Left lobe of liver (tissue), 2 donors: ENCODE data around the gene CDK6. TPM values are rescaled to one million over a fixed set of nuclear protein-coding genes. Genes with fewer than 3 reads are reported as not detected.
A peak's percentile ranks its signal among the peaks of the same experiment; 100 is the strongest.

Source experiments
- ATAC-seq: fragments of 200-7000 bp; cut with Tn5 transposase; one replicate; pipeline ENCODE4 v1.9.1; 2020; ENCODE audit warnings: mild to moderate bottlenecking, moderate library complexity
- DNase-seq: peaks from one replicate; pipeline ENCODE4 v3.0.0-alpha.2; 2020; ENCODE audit warnings: low spot score
- total RNA-seq: library from RNA; stranded (reverse); gene quantifications from one replicate; pipeline ENCODE4 v1.2.1, GENCODE V29; 2021
- donor health status: DM: no; HTN: no; CAD: no; lungs with moderate emphysema.
- donor health status: DM: no; HTN: yes; CAD: no.

CDK6 gene
- total RNA-seq, 1 donor from 2014 or later = 15.3 TPM

DNA sequence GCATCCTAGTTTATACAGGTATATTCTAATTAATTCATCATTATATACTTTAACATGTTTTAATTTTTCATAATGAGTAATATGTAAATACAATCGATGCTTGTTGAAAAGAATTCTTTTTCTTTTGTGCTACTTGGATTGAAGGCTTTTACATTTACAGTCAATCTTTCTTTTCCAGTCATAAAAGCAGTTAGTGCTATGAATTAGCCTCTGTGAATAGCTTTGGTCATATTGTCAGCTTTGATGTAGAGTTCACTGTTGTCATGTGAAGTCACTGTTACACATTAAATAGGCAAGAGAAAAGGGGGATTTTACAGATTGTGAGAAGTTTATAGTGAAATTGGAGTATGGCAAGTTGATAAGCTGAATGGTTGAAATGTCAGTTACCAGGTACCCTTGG is 142.9 kb downstream of the CDK6 start:
- DNase-seq = no peak
- no peak for ATAC-seq

DNA sequence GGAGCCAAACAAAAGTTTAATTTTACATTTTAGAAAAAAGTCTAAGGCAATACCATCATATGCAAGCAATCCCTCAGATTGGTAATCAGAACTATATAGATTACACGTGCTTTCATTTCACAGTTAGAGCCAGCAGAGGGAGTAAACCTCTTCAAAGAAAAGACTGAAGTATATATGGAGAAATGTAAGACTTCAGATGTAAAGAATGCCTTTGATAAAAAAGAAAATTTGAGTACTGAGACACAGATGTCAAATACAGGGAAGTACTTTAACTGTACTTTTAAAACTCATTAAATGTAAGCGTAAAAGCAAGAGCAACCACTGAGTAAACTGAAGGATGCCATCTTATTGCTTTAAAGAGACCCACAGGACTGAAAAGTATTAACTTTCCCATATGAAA is 144.8 kb downstream of the CDK6 start:
- peak; percentile 45 for ATAC-seq
- DNase-seq = no peak

DNA sequence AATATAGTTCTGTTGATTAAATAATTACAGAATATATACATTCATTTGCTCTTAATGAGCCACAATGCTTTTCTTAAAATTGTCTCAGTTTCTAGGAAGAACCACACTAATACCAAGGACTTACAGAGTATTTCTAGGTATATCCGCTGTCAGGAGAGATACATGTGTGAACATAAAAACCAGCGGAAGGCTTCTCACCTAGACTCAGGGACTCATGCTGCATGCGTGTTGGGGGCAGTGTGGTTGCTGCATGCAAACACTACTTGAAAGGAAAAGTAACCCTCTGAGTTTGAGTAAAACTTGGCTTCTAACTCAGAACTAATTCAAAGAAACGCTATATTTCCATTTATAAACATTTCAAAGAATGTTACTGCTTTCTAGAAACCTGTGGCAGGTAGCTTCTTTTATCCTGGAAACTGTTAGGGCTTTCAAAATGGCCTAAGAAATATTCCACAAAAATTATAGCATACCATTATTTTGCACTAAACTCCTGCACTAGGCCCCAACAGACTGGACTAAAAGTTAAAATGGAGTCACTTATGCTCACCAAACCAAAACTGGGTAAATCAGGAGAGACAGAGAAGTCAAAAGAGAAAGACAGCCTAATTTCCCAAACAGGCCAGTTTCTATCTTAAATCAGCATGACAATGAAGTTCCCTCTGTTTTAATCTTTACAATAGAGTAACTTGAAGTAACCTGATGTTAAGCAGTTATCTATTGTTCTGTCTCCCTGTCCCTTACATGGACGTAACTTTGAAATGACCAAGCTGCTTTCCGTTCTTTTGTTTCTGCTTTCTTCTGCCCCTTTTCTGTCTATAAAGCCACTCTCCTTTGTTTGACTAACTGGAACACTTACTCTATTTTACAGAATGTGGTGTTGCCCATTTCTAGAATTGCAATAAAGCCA is 151.0 kb downstream of the CDK6 start:
- ATAC-seq (no peak), DNase-seq (no peak)

DNA sequence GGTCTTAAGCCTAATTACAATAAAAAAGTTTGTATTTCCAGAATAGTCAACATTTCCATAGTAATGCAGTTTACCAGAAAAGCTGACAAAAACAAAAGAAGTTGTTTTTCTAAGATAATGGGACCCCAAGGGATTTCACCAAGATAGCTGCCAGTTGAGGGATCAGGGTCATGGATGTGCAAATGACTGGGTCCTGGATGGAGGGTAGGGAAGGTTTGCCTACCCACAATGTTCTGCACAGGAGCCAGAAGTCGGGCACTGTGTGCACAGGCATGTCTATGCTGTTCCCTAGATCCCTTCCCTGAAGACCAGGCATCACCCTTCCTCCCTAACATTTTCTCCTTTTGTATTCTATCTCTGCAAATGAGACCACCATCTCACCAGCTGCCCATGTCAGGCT is 152.1 kb downstream of the CDK6 start:
- DNase-seq (no peak), ATAC-seq (no peak)

DNA sequence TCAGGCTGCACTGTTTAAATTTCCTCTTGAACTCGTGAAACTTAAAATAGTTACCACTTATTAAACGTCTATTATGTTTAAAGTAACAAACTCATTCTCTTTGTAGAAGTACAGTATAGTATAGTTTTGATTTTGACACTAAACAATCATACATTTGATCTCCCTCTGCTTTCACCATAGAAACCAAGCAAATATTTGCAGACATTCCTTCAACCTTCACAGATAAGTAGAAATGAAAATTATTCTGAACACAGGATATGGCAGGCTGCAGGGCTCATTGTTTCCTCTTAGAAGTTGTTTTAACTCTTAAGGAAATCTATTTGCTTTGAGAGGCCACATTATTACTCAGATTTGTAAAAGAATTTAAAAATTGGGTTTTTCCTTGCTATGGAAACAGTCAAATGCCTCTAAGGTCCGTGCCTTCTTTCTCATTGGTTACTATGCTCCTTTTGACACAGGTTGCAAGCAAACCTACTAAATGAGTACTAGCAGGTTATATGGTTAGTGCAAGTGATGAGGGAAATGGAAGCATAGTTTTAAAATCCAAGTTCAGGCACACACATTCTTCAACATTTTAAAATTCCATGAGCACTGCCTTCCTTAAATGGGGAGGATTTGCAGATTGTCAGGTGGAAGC is 153.4 kb downstream of the CDK6 start:
- ATAC-seq (no peak), DNase-seq (no peak)

DNA sequence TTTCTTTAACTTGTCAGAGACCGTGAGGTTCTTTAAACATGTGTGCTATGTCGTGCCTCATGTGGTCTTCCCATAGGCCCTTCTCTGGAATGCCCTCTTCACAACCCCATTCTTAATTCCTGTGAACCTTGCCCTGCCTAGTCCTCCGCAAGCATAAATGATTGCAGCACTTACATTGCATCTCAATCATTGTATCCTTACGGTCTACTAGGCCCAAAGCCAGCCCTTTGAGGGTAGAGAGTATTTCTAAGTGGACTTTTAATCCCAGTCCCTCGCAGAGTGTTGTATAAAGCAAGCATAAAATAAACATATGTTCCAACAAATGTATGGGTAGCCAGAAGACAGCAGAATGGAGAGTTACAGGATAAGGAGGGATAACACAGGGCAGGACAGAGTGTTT is 154.0 kb downstream of the CDK6 start:
- DNase-seq = no peak
- ATAC-seq = no peak

DNA sequence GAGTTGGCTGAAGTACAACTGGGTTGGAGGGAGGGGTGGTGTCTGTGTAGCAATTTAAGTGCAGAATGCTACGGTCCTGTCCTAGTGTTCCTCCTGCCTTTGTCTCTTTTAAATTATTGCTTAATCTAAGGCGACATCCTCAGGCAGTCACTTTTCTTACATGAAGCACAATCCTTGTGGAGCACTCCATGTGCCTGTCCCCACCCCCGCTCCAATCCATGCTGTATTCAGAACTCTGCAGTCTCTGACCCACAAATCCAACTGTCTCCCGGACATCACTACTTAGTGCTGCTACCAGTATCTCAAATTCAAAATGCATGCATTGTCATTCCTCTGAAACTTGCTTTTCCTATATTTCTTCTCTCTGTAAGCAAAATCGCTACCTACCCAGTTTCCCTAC is 154.7 kb downstream of the CDK6 start:
- no peak for DNase-seq
- no peak for ATAC-seq

DNA sequence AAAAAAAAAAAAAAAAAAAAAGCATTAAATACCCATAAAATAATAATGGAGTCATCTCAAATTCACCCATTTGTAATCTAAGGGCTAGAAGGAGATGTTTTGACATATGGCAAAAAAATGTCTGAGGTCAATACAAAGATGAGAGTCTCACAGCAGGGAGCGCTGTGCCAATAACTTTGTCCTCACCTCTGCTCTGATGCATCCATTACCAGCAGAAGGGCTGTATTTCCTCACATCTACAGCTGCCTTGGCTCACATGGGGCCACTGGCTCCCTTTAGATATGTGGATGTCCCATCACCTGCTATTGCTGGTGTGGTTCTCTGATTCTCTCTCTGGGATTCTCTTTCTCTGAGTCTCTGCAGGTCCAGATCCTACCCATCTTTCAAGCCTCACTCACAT is 155.9 kb downstream of the CDK6 start:
- ATAC-seq (no peak), DNase-seq (no peak)

DNA sequence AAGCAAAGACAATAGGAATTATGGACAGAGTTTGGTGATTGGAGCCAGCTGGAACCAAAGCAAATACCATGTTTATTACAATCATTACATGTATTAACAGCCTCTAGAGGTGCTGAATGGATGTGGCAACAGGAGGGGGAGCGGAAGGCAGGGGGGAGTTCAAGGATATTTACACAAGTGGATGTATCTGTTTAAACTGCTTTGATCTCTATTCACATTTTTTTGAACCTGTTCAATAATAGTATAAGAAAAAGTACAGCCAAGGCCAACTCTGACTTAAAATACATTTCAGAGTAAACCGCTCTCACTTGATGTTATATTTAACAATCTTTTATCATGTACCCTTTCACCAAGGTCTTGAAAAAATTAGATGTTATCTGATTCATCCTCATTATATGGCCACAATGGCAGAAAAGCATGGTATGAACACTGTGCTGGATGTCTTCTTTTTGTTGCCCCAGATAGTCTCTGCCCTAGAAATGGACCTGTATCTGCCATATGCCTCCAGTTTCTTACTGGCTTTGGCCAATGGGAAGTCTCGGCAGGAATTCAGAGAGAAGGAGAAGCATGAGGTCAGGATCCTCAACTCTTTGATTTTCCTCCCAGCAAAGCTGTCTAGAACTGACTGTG is 158.0 kb downstream of the CDK6 start:
- ATAC-seq = no peak
- DNase-seq = no peak

DNA sequence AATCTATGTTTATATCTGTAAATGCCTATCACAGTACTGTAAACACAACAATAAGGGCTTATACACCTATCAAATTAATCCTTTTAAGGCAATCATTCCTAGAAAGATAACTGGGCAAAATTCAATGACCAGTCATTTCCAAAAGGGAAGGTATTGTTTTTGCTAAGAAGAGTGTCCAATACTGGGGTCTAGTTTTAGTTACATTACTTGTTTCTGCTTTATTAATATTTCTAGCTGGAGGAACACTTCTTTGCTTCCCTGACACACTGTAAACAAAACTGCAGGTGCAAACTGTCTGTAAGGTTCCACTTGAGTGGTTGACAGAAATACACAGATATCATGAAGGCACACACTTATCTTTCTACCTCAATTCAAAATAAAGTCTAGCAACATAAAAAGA is 162.0 kb downstream of the CDK6 start:
- DNase-seq (no peak), ATAC-seq (no peak)

DNA sequence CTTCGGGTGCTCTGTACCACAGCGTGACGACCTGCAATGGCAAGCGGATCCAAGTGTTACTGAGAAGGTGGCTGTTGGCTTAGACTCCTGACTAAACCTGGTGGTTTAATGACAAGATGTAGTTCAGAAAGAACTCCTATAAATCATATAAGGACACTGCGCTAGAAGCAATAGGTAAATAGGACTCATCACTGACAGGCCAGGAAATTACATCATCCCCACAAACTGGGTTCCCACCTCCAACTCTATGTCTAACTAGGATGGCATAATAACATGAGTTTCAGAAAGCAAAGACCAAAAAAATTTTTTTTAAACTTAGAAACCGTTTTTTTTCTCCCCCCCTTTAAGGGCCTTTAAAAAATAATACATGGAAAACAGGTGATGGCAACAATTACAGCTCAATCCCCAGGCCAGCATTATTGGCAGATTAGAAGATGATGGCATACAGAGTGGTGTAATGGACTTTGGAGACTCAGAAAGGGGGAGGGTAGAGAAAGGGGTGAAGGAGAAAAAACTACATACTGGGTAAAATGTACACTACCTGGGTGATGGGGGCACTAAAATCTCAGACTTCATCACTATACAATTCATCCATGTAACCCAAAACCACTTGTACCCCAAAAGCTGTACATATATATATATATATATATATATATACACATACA is 164.7 kb downstream of the CDK6 start:
- ATAC-seq (no peak), DNase-seq (no peak)

DNA sequence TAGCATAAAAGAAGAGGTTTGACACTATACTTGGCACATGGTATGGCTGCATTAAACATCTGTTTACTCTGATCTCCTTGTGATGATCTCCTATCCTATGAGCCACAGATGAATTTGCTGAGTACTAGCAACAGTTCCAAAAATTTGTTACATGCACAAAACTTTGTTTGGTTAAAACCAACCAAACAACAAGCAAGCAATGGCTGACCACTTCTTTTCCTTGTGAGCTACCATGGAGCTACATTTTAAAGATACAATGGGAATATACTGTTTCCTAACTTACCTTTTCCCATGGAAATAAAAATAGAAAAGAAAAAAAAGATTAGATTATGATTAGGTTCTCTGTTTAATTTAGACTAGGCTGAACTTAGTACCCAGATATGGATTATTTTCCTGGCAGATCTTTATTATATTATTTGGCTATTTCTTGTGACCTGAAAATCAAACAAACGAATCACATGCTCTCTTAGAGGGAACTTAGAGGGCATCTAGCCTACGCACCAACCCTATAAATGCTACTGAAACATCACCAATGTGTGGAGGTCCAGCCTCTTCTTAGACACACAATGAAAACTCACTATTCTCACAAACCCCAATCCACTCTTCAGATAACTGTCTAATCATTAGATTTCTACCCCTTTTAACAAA is 166.0 kb downstream of the CDK6 start:
- peak; percentile 87 for ATAC-seq

DNA sequence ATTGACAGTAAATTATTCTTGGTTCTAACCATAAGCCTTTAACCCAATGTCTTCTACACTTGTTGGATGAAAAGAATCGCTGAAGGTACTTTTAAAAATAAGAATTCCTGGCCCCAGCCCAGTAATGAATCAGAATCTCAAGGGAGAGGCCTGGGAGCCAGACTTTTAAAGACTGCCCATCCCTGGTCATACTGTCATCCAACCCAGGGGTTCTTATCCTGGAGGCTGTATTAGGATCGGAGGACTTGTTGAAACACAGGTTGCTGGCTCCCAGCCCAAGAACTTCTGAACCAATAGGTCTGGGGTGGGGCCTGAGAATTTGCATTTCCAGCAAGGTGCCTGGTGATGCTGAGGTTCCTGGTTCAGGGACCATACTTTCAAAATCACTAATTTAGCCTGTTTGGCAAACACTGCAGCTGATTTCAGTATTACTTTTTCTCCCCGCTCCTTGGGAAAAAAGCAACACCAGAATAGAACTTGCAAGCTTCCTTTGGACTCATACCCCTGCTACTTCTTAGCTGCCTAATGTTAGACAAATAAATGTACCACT is 166.7 kb downstream of the CDK6 start:
- DNase-seq = no peak
- peak; percentile 15 for ATAC-seq

More for the DNA sequence above, 166.0 kb downstream of the CDK6 start:
- no peak for DNase-seq

DNA sequence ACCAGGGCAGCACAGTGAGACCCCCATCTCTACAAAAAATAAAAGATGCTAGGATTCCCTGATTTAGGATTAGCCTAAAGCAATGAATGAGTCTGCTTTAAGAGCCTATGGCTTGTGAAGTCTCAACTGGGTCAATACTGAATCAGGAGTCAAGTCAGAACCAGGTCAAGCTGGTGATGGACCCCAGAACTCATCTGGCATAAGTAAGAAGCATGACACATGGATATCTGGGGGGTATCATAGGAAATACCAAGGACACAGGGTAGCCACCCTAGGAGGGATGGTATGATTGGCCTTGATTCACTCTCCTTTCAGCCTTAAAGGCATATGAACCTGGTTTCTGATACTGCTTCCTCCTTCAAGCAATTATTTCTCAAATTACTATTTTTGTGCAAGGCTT is 167.8 kb downstream of the CDK6 start:
- ATAC-seq (no peak), DNase-seq (no peak)

DNA sequence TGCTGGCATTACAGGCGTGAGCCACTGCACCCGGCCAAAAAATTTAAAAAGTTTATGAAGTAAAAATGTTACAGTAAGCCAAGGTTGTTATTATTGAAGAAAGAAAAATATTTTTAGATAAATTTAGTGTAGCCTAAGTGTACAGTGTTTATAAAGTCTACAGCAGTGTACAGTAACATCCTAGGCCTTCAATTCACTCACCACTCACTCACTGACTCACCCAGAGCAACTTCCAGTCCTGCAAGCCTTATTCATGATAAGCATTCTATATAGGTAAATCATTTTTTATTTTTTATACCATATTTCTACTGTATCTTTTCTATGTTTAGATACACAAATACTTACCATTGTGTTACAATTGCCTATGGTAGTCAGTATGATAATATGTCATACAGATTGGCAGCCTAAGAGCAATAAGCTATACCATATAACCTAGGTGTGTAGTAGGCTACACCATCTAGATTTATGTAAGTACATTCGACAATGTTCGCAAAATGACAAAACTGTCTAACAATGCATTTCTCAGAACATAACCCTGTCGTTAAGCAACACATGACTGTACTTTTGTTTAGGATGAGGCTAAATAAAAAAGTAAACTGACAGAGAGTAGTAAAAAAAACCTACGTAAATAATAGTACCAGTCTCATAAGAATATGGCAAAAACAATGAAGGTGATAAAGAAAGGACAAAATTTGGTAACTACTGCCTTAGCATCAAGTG is 168.4 kb downstream of the CDK6 start:
- ATAC-seq (no peak), DNase-seq (no peak)

DNA sequence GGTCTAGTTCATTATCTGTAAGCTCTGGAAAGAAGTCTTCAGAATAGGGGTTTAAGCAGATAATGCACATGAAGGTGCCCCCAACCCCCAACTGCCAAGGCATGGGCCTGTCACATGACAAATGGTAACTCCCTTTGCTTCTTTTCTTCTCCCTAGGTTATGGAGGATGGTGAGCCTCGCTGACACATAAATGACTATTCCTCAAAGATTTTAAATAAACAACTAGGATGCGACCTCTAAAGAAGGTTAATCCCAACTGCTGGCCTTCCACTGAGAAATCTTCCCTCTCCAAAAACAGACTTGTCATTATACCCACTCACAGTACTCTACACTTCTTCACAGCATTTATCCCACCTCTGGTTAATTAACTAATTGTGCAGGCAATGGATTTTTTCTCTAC is 170.4 kb downstream of the CDK6 start:
- ATAC-seq (no peak), DNase-seq (no peak)

DNA sequence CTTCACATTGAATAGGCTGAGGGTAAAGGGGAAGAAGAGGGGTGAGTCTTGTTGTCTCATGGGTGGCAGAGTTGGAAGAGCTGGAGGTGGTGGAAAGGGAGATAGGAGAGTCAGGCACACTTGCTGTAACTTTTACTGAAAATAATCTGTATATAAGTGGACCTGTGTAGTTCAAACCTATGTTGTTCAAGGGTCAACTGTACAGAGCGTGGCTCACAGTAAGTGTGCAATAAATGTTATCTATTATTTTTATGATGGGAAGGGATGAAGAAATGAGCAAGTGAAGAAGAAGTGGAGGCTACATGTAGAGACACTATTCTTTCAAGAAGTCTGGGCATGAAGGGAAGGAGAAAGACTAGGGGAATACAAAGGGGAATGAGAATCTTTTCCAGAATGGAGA is 174.7 kb downstream of the CDK6 start:
- no peak for DNase-seq
- ATAC-seq = no peak

DNA sequence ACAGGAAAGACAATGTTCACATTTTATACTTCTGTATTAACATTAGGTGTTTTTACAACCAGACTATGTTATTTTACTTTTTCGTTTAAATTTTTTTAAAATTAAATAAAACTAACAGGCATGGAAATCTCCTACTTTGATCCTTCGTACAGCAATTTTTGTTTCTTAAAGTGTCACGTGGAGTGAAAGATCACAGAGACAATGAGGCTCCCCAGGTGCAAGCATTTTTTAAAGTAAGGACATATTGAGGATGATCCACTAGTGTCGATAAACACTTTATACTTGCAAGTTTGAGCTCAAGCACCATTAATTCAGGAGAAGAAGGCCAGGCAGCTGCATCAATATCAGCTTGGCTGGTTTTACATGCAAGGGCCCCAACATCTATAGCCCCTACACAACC is 177.7 kb downstream of the CDK6 start:
- ATAC-seq (no peak), DNase-seq (no peak)

DNA sequence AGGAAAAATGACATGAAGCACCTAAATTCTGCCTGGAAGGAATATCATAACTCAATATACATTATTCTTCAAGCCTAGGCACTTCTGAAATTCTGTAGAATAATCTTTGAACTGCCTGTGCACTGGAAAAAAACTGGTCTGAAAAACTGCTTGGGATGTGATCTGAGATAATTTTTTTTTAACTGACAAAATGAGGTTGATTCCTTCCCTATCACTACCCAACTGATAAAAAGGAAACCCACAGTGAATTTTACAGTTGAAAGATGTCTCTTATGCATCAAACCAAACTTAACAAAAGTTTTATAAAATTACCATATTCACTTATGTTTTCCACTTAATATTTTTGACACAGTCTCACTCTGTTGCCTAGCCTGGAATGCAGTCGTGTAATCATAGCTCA is 179.0 kb downstream of the CDK6 start:
- no peak for ATAC-seq
- no peak for DNase-seq

DNA sequence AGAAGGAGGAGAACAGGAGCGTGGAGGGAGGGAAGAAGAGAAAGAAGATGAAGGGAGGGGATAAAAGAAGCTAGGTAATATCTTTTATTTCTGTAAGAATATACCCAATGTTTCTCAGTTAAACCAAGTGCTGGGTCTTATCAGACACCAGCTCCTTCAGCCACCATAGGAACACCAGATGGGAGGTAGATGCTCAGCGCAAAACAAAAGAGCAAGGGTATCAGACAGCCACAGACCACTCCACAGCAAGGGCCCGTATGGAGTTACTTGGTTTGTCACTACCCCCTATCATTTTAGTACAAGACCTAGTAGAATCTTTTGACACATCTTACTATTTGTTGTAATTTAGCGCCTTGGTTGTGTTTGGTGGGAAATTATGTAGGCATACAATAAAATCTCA is 180.3 kb downstream of the CDK6 start:
- DNase-seq (no peak), ATAC-seq (no peak)
